Occipital lobe (tissue), 2 donors: ENCODE results near the gene CHST11. TPM values are rescaled to one million over a fixed set of nuclear protein-coding genes. Genes with fewer than 3 reads are reported as not detected.
A peak's percentile ranks its signal among the peaks of the same experiment; 100 is the strongest.

ENCODE experiments used
- DNase-seq: peaks from one replicate; lab custom pipeline; 2025; lab: John Stamatoyannopoulos, UW
- total RNA-seq: library from RNA; depleted of rRNA; stranded (reverse); fragments of >200 nt; gene quantifications from one replicate; pipeline ENCODE4 v1.2.3, GENCODE V29; 2014

CHST11 gene
- total RNA-seq, 1 donor from 2014 or later = 29.0 TPM

DNA sequence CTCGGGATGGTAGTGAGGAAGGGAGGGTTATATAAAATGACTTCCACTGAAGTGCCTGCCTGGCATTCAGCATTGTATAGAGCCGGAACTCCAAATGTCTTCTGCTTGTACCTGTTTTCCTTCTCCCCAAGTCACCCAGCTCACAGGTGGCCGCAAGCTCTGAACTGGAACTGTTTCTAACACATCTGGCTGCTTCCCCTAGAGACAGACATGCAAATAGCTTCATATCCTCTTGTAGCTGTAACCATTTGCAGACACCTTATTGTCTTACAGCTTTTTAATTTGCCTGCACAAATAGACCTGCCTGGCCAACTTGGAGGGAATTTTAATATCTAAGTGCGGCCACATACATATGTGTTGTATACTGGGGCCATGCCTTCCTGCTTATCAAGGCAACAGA lies 126.0 kb downstream of the CHST11 start:
- DNase-seq = no peak

DNA sequence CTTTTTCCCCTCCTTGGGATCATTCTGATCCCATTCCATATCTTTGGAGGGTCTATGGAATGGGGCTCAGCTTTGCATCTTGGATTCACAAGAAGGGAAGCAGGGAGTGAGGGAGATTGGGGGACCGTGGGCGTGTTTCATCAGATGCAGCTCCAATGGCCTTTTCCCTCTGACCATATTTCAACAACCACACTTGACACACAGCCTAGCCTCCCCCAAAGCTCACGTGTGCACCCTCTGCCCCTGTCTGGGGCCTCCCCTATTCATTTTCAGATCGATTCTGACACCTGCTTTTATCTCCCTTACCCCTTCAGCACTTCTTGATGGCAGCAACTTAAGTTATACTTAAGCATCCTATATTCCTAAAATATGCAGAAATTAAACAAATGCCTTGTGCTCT lies 126.6 kb downstream of the CHST11 start:
- DNase-seq = no peak

DNA sequence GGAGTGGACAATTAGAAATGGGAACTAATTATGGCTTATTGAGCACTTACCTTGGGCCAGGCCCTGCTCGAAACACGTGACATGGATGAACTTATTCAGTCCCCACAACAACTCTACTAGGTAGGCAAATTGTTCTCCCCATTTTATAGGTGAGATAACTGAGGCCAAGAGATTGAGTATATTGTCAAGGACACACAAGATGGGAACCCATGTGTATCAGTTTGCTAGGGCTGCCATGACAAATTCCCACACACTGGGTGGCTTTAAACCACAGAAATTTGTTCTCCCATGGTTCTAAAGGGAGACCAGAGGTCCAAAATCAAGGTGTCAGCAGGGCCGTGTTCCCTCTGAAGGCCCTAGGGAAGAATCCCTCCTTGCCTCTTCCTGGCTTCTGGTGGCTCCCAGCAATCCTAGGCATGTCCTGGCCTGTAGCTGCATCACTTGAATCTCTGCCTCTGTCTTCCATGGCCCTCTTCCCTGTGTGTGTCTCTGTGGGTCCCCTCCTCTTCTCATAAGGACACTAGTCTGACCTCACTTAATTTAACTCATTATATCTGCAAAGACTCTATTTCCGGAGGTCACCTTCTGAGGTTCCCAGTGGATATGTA lies 128.8 kb downstream of the CHST11 start:
- DNase-seq = no peak

DNA sequence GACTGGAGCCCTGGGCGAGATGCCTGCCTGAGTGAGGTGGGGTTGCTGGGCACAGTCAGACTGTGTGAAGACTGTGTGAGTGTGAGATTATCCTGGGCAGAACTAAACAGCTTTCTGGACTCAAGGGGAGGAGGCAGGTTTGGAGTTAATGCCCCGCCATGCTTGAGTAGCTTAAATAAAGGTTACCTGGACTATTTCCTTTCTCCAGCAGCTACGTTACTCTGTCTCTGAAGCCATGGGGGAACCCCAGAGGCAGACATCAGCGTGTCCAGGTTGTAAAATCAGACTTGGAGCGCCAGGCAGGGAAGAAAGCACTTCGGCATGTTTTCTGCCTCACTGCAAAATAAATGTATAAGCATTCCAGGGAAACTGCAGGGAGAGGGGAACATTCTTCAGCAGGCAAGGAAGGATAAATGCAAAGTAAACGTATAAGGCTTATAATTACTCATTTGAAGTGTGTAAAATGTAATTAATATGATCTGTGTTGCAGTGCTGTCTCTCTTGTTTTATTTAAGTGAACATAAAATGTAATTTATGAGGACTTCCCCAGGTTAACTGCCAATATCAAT lies 129.7 kb downstream of the CHST11 start:
- DNase-seq = no peak

DNA sequence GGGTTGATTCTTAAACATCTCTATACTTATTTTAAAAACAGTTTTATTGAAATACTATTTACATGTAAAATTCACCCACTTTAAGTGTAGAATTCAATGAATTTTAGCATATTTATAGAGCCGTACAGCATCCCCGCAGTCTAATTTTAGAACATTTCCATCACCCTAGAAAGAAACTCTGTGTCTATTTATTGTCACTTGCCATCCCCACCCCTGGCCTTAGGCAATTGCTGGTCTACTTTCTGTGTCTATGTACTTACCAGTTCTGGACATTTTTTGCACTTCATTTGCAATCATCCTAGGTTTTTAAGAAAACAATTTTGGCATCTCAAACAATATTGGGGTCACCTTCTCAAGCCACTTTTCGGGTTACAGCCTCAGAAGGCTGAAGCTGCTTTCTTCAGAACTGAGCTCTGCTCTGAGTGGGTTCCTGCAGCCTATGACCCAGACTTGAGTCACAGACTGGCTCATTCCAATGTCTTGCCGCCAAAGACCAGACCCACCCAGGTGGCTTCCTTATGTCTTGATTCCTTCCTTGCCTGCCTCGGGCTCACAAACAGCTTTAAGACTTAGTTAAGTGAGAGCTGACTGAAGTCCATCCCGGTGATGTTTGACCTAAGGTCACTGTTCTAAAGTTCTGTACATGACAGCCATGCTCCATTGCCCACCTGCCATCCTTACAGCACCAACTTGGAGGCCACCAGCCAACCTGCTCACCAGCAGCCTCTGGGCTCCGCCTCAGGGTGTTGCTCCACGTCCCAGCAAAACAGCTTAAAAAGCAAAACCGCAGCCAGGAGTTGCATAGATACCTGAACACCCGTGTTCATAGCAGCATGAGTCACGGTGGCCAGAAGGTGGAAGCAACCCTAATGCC lies 131.5 kb downstream of the CHST11 start:
- no peak for DNase-seq

DNA sequence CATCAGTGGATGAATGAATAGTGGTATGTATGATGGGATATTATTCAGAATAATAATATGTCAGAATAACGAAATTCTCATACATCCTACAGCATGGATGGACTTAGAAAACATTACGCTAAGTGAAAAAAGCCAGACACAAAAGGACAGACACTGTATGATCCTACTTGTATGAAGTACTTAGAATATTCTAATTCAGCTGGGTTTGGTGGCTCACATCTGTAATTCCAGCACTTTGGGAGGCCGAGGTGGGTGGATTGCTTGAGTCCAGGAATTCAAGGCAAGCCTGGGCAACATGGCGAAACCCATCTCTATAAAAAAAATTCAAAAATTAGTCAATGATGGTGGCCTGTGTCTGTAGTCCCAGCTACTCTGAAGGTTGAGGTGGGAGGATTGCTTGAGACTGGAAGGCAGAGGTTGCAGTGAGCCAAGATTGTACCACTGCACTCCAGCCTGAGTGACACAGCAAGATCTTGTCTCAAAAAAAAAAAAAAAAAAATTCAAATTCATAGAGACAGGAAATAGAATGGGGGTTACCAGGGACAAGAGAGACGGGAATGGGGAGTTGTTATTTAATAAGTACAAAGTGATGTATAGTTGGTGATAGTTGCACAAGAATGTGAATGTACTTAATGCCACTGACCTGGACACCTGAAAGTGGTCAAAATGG lies 132.3 kb downstream of the CHST11 start:
- no peak for DNase-seq

DNA sequence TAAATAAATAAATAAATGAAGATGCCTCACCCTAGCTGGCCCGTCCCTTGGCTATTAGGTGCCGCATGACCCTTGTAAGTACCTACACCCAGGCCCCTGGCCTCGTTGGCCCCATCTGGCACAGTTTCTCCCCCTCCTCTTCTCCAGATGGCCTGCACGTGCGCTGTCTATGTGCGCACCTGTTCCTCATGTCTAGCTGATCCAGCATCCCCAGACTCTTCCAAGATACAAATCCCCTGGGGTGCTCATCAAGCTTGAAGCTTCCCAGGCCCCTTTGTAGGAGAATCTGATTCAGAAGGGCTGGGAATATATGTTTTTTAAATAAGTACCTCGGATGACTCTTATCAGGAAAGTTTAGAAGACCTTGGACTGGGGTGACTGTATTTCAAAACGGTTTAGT lies 133.3 kb downstream of the CHST11 start:
- DNase-seq = no peak

DNA sequence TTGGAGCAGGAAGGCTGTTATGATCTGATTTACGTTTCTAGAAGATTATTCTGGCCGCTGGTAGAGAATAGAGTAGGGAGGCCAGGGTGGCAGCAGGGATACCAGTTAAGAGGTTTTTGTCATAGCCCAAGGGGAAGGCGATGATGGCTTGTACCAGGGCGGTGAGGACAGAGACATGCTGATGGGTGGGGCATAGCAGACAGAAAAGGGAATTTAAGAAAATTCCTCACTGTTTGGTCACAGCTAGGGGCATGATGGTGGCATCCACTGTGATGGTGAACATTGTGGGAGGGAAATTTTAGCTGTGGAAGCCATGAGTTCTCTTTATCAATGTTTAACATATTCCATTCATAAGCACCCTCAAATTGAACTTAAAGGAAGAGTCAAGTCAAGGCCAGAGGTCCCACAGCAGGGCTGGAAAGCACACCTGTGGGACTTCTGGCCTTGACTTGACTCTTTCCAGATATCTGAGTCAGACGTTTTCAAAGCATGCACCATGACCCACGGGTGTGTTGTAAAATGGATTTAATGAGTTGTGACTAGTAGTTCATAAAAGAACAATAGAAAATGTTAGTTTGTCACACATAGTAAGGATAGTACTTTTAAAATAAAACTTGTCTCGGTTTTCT lies 134.6 kb downstream of the CHST11 start:
- DNase-seq = no peak

DNA sequence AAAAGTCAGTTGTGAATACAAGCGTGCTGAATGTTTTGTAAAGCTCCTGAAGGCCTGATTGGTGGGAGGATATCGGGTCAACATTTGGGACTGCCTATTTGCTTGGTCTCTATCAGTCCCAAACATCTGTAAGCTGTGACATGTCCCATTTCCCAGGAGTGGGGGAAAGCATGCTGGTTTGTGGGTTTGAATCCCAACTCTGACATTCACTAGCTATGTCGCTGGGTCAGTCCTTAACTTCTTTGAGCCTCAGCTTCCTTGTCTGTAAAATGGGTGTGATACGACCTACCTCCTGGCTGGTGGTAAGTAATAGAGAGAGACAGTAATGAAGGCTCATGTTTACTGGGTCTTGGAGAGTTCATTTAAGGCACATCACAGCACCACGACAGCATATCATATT lies 136.7 kb downstream of the CHST11 start:
- DNase-seq = no peak

DNA sequence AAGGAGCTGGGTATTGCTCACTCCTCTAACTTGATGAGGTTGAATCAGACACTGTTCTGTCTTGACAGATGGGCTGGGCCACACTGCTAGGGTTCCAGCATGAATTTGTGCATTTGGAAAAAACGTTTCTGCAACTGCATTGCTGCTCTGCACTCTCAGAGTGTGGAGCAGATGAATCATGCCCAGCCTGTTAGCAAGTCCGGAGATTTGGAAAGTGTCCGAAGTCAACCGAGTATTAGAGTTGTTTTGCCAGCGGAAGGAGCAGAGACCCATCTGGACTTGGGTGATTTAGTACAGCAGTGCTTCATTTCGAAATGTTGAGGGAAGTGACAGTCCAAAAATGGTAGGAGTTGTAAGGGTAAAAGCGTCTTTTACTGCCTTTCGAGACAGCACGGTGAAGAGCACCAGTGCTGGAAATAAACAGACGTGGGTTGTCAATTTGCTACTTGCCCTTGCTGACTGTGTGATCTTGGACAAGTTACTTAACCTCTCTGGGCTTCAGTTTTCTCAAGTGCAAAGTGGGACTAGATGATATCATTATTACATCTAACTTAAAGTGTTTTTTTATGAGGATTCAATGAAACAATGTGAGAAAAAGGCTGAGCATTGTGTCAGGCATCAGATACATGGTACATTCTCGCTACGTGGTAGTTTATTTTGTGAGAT lies 139.5 kb downstream of the CHST11 start:
- peak; percentile 22 for DNase-seq

DNA sequence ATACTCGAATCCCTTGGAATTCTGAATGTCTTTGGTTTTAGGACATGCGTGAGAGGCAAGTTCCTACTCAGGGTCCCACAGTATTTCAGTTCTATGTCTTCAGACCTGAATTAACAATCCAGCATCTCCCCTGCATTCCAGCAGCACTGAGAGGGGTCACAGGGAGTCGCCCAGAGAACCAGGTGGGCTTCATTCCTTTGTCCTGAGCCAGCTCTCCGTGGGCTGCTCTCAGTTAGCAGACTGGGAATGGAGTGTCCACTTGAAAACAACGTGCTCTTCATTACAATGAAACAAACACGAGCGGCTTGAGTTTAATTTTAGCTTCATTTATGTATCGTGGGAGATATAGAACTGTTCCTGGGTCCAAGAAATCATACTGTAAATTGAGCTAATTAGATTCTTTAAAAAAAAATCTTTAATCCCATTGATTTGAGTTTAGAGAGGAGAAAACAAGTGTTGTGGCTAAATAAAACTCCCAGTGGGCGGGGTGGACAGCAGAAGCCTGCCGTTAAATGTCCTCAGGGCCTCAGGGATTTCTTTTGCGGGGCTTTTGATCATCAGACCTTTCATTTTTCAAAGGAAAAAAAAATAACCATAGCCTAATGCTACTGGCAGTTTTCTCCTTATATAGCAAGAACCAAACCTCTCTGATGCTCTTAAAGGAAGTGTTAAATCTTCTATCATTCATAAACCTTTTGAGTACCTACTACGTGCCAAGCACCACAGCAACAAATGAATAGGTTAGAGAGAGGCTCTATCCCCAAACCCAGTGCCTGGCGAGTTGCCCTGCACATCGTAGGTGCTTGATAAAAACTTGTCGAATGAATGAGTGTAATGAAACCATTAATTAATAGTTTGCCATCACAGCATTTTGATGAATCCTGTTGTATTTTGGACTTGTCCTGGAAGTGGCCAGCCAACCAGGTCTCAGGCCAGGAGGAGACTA lies 140.4 kb downstream of the CHST11 start:
- DNase-seq = no peak

DNA sequence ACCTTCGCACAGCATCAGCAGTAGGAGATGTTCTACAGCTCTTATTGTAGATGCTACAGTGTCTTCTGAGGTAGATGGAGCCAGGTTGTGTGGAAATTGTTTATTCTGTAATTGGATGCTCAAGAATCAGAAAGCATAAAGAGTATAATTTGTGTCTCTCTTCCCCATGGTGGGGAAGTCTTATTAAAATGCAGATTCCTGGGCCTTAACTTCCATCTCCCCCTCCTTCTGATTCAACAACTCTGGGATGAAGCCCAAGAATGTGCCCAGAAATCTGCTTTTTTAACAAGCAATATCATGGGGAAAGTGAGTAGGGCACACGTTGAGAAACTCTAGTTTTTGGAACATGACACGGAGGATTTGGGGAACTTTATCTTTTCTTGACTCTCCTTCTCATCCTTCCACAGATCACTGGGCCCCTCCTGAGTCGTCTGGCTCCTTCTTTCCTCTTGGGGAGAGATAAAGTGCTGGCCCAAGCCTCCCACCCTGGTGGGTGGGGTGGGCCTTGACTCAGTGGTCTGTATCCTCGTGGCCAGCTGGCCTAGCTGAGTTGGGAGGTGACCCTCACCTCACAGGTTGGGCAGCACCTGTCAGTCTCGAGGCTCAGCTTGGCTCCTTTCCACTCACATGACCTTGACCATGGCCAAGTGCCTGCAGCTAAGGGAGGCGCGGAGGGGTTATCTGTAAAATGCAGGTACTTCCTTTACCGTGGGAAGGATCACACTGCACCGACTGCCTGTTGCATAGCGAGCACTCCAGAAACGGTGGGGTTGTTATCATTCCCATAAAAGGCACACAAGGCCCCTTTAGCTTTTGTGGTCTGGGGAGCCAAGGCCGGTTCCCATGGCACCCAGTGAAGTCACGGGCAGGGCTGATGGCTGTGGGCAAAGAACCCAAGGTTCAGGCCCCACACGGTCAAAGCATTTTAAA lies 141.9 kb downstream of the CHST11 start:
- no peak for DNase-seq

DNA sequence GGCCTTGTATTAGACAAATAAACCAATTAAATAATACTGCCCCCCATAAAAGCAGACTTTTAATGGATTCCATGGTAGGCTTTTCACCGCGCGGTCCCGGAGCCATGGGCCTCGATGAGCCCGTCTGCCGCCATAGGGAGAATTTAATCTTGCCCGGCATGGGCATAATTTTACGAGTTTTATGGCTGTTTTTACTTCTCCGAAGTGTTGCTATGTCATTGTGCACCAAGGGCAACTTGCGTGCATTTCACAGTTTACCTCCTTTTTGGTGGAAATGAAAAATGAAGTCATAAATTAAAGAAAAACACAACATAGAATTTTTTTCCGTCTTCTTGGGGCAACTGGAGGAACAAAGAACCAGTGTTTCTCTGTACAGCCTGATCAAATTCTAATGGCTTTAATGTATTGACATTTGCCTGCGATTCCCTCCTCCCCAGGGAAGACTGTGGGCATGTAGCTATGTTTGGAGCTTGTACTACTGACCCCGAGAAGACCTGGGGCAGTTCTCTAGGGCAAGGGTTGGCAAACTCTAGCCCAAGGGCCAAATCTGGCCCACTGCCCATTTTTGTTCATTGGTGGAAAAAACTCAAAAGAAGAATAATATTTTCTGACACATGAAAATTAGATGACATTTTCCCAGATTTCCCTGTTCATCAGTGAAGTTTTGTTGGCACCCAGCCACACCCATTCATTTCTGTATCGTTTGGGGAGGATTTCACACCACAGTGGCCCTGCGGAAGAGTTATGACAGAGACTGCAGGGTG lies 142.7 kb downstream of the CHST11 start:
- no peak for DNase-seq

DNA sequence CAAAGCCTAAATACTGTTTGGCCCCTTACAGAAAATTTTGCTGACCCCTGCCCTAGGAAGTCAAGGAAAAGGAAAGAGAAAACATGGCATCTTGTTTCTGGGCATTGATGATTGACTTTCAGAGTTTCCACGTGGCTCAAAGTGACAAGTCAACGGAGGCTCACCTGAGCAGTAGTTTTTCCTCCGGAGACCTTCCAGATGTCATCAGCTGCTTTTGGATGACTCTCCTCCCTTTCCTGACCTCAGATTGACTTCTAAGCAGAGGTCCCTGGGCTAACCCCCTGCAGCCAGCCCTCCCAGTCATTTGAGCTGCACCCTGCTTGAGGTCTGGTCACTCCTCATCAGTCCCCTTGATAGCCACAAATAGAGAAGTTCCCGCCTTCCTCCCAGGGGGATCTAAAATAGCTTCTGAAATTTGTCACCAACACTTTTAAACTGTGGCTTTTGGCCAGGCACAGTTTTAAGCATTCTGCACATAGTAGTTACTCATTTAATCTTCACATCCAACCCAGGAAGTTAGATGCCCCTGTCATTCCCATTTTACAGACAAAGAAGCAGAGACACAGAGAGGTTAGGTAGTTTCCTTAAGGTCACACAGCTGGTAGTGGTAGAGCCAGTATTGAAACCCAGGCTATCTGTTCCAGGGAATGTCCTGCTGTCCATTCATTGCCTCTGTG lies 143.4 kb downstream of the CHST11 start:
- no peak for DNase-seq

DNA sequence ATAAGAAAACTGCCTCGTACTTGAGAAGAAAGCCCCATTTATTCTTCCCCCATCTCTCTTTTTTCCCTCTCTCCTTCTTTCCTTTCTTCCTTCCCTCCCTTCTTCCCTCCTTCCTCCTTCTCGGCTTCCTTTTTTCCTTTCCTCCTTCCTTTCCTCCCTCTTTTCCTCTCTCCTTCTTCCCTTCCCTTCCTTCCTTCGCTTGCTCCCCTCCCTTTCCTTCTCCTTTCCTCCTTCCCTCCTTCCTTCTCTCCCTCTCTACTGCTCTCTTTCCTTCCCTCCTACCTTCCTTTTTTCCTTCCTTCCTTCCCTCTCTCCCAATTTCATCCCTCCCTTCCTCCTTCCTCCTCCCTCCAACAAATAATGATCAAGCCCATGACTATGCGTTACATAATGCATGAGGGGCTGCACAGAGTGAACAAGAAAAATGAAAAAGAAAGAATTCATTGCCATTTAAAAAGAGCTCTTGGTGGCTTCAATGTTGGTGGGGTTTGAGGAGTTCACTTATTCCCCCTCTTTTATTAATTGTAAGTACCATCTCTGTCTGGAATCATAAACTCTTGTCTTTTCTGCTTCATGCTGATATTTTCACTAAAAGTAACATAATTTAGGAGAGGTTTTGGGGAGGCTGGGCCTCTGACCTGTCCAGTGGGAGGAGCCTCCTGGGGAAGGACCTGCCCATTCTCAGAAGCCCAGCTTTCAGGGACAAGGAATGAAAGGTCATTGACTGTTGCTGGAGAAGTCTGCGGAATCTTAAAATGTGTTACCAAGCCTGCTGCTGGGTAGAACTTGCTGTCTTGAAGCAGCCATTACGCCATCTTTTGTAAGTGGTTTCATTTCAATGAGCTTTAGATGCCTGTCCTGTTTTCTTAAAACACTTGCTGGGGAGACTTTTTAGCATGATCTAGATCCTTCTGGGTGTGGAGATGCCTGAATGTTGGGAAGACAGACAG lies 144.3 kb downstream of the CHST11 start:
- DNase-seq = no peak

DNA sequence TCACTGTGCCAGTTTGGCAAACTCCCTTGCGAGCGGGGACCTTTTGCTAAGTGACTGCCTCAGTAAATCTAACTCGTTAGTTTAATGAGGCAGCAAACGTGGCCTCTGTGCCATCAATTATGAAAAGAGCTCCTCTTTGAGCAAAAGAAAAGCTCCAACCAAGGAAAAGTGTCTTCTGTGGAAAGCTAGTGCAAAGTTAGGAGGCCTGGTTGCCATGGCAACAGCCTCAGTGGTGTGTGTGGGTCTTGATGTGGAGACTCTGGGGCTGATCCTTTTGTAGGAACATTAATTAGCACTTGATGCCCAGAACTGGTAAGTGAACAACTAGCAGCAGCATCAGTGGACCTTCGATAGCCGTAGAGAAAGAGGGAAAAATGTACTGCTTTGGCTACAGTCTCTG lies 145.7 kb downstream of the CHST11 start:
- DNase-seq = no peak
